ENCODE results near the gene OR5B21.
A peak's percentile ranks its signal among the peaks of the same experiment; 100 is the strongest.

Gene OR5B21

GRCh38 chr11:58508005-58508404 is at the start of gene OR5B21:
OR5B21 (minus strand) TSS chr11:58508105; CDS start chr11:58508105, 0 bp downstream.
- no peak for DNase-seq (ENCODE audit: low read depth in 2 of 2)

GRCh38 chr11:58549644-58550043 is 41.7 kb upstream of the OR5B21 start:
- no peak for DNase-seq (ENCODE audit: low read depth in 2 of 2)

GRCh38 chr11:58546841-58547240 is 38.9 kb upstream of the OR5B21 start:
- no peak for DNase-seq (ENCODE audit: low read depth in 2 of 2)

- no peak for DNase-seq (ENCODE audit: low read depth in 2 of 2)
Measured at GRCh38 chr11:58531865-58532341, 24.0 kb upstream of the OR5B21 start.

GRCh38 chr11:58530236-58530635 is 22.3 kb upstream of the OR5B21 start:
- DNase-seq (ENCODE audit: low read depth in 2 of 2), result no peak

GRCh38 chr11:58527429-58527828 is 19.5 kb upstream of the OR5B21 start:
- no peak for DNase-seq (ENCODE audit: low read depth in 2 of 2)

GRCh38 chr11:58526721-58527120 is 18.8 kb upstream of the OR5B21 start:
- no peak for DNase-seq (ENCODE audit: low read depth in 2 of 2)

GRCh38 chr11:58525037-58525614 is 17.2 kb upstream of the OR5B21 start:
- no peak for DNase-seq (ENCODE audit: low read depth in 2 of 2)

- DNase-seq (ENCODE audit: low read depth in 2 of 2), result peak; percentile 14 to 27
Measured at GRCh38 chr11:58524232-58525036, 16.5 kb upstream of the OR5B21 start.

GRCh38 chr11:58513747-58514367 is 6.0 kb upstream of the OR5B21 start:
- no peak for DNase-seq (ENCODE audit: low read depth in 2 of 2)

GRCh38 chr11:58511636-58512035 is 3.7 kb upstream of the OR5B21 start:
- no peak for DNase-seq (ENCODE audit: low read depth in 2 of 2)

GRCh38 chr11:58509748-58510147 is 1.8 kb upstream of the OR5B21 start:
- no peak for DNase-seq (ENCODE audit: low read depth in 2 of 2)

GRCh38 chr11:58508814-58509213 is 909 bp upstream of the OR5B21 start:
- no peak for DNase-seq (ENCODE audit: low read depth in 2 of 2)

- no peak for DNase-seq (ENCODE audit: low read depth in 2 of 2)
Measured at GRCh38 chr11:58507355-58507754, 550 bp downstream of the OR5B21 start.

GRCh38 chr11:58506935-58507334 is 970 bp downstream of the OR5B21 start:
- DNase-seq (ENCODE audit: low read depth in 2 of 2), result no peak

- DNase-seq (ENCODE audit: low read depth in 2 of 2), result no peak
Measured at GRCh38 chr11:58505849-58506248, 2.1 kb downstream of the OR5B21 start.

- no peak for DNase-seq (ENCODE audit: low read depth in 2 of 2)
Measured at GRCh38 chr11:58504232-58504631, 3.7 kb downstream of the OR5B21 start.

GRCh38 chr11:58503361-58503856 is 4.5 kb downstream of the OR5B21 start:
- no peak for DNase-seq (ENCODE audit: low read depth in 2 of 2)

- no peak for DNase-seq (ENCODE audit: low read depth in 2 of 2)
Measured at GRCh38 chr11:58502004-58502403, 5.9 kb downstream of the OR5B21 start.

- DNase-seq (ENCODE audit: low read depth in 2 of 2), result no peak
Measured at GRCh38 chr11:58498464-58498863, 9.4 kb downstream of the OR5B21 start.

GRCh38 chr11:58497951-58498350 is 10.0 kb downstream of the OR5B21 start:
- no peak for DNase-seq (ENCODE audit: low read depth in 2 of 2)

GRCh38 chr11:58495906-58496305 is 12.0 kb downstream of the OR5B21 start:
- DNase-seq (ENCODE audit: low read depth in 2 of 2), result no peak

- no peak for DNase-seq (ENCODE audit: low read depth in 2 of 2)
Measured at GRCh38 chr11:58494101-58494500, 13.8 kb downstream of the OR5B21 start.

All from activated CD4-positive, alpha-beta T cell treated with anti-CD3 and anti-CD28 coated beads for 24 hours (primary cell).